NCI-H446 (cell line): Measurements from ENCODE around the gene CLPTM1.
"Not testable (repeated sequence)": the region's sequence is repeated elsewhere in the genome, so short reads cannot be mapped to it uniquely, and the experiment has no call there.

Experiments used
- DNase-seq, 2 experiments: peaks; one replicate each; lab custom pipeline; 2025; lab: John Stamatoyannopoulos, UW

CLPTM1 gene

GRCh38 chr19:44974857-44975256, 19.7 kb downstream of the CLPTM1 start:
- DNase-seq = no peak

- no peak for DNase-seq
These were observed 20.3 kb downstream of the CLPTM1 start for GRCh38 chr19:44975444-44975843.

DNA sequence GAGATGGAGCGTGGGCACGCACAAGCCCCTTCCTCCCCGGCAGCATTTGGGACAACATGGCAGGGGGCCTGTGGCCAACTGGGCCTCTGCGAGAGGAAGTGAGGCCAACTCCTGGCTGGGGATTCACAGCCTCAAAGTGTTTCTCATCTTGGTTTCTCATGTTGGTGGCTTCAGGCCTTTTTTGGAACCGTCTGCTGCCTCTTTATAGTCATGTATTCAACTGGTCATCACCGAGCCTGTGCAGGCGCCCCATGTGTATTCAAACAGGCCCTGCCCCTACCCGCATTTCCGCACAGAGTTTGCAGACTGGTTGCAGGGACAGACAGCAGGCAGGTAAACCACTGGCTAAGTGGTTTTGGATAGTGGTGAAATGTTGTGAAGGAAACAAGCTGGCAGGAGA, 28.8 kb downstream of the CLPTM1 start:
- DNase-seq = no peak

- DNase-seq = no peak
These were observed 30.3 kb downstream of the CLPTM1 start for GRCh38 chr19:44985445-44985844.

GRCh38 chr19:44986389-44986788, 31.2 kb downstream of the CLPTM1 start:
- no peak for DNase-seq

GRCh38 chr19:44987148-44987675, 32.0 kb downstream of the CLPTM1 start:
- no peak for DNase-seq

DNA sequence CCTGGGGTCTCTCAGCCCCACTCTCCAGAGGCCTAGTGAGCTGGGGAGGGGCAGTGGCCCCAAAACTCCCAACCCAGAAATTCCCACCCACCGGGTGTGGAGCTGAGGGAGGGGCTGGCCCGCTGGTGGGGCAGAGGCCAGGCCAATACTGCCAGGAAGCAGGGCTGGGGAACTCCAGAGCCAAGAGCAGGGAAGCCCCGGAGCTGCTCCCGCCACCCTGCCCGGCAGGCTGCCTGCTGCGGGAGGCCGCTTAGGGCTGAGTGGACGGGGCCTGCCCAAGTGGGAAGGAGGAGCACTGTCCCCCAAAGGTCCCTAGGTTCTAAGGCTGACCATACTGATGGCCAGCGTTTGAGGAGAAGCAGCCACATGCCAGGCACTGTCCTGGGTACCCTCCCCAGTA, 33.1 kb downstream of the CLPTM1 start:
- DNase-seq = no peak

GRCh38 chr19:44988896-44989556, 33.8 kb downstream of the CLPTM1 start:
- DNase-seq = peak; percentile 12 to 75

- DNase-seq = no peak
These were observed 35.3 kb downstream of the CLPTM1 start for GRCh38 chr19:44990459-44990858.

- DNase-seq = no peak
These were observed 35.8 kb downstream of the CLPTM1 start for GRCh38 chr19:44990966-44991365.

DNA sequence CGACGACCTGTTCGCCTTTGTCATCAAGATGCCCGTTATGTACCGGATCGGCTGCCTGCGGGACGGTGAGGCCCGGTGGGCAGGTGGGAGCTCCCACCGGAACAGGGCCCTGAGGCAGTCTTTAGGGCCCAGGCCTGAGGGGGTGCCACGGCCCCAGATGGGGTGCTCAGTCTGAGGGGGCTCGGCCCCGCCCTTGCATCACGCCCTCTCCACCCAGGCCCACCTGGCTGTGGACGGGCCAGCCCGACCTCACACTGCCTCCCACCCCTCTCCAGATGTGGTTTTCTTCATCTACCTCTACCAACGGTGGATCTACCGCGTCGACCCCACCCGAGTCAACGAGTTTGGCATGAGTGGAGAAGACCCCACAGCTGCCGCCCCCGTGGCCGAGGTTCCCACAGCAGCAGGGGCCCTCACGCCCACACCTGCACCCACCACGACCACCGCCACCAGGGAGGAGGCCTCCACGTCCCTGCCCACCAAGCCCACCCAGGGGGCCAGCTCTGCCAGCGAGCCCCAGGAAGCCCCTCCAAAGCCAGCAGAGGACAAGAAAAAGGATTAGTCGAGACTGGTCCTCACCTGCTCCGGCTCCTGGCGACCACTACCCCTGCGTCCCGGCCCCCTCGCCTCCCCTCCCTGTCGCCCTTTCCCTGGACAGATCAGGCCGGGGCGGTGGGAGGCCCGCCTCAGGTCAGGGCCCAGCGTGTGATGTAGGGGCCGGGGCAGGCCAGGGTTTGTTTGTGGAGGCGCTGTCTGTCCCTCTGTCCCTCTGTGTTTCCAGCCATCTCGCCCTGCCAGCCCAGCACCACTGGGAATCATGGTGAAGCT, 37.4 kb downstream of the CLPTM1 start:
- DNase-seq = no peak

GRCh38 chr19:44993526-44993925, 38.3 kb downstream of the CLPTM1 start:
- no peak for DNase-seq

DNA sequence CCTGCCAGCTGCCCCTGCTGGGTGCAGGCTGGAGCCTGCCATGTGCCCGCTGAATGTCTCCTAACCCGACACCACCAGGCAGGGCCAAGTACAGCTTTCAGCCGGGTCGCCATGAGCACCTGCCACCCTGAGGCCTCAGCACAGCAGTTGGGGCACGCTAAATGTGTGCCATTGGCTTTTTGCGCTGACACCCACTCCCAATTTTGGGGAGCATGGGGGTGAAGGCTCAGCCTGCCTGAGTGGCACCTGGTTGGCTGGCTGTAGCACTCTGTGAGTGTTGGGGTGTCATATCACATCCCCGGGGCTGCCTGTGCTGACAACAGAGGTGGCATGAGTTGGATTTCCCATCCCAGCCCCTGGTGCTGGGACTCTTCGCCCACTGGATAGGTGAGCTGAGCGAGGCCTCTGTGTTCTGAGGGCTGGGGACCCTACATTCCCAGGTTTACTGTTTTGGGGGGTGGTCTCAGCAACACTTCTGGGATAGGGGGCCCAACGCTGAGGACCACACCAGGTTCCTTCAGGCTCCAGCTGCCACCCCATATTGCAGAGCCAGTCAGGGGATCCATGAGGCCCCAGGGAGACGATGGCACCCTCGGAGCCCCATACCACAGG, 38.9 kb downstream of the CLPTM1 start:
- no peak for DNase-seq

GRCh38 chr19:44998025-44998424, 42.8 kb downstream of the CLPTM1 start:
- no peak for DNase-seq

DNA sequence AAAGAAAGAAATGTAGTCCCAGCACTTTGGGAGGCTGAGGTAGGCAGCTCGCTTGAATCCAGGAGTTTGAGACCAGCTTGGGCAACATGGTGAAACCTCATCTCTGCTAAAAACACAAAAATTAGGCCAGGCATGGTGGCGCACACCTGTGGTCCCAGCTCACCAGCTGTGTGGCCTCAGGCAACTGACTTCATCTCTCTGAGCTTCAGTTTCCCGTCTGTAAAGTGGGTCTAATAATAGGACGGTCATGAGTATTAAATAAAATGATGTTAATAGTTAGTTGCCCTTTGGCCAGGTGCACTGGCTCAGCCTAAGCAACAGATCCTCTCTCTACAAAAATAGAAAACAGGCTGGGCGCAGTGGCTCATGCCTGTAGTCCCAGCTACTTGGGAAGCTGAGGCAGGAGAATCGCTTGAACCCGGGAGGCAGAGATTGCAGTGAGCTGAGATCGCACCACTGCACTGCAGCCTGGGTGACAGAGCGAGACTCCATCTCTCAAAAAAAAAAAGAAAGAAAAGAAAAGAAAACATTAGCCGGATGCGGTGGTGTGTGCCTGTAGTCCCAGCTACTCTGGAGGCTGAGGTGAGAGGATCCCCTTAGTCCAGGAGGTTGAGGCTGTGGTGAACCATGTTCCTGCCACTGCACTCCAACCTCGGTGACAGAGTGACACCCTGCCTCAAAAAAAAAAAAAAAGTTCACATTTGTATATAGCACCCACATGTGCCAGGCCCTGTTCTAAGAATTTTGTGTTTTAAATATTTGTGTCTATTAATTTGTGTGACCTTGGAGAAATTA, 44.1 kb downstream of the CLPTM1 start:
- not testable (repeated sequence) for DNase-seq

DNA sequence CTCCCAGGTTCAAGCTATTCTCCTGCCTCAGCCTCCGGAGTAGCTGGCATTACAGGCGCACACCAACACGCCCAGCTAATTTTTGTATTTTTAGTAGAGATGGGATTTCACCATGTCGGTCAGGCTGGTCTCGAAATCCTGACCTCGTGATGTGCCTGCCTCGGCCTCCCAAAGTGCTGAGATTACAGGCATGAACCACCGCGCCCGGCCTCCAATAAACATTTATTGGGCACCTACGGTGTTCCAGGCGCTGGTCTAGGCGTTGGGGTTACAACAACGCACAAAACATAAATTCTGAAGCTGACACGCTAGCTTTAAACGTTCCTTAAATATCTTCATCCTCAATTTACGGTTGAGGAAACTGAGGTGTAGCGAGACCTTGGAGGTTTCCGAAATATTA, 45.5 kb downstream of the CLPTM1 start:
- DNase-seq = not testable (repeated sequence)

DNA sequence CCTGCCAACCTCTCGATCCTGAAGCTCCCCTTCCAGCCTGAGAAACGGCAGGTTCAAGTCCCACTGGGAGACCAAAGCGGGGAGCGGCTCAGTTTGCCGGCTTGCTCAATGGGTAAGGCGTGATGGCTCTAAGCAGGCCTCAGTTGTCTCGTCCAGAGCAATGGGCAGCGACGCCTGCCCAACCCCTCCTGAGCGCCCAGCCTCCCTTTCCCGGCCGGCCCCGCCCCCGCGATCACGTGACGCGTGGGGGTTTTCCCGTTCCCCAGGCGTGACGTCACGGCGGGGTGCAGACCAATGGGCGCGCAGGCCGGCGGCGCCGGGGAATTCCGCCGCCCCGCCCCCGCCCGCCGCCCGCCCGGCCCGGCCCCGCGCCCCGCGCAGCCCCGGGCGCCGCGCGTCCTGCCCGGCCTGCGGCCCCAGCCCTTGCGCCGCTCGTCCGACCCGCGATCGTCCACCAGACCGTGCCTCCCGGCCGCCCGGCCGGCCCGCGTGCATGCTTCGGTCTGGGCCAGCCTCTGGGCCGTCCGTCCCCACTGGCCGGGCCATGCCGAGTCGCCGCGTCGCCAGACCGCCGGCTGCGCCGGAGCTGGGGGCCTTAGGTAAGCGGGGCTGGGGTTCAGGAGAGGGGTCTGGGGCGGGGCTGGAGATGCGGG, 46.0 kb downstream of the CLPTM1 start, which contains the start of gene RELB:
Gene RELB, plus strand, starts transcription at position 378 of the 653 bp plus-strand sequence. Its CDS starts 116 bp downstream, at position 494.
- DNase-seq = peak; percentile 74 to 94

GRCh38 chr19:45003485-45003884, 48.3 kb downstream of the CLPTM1 start:
- no peak for DNase-seq

DNA sequence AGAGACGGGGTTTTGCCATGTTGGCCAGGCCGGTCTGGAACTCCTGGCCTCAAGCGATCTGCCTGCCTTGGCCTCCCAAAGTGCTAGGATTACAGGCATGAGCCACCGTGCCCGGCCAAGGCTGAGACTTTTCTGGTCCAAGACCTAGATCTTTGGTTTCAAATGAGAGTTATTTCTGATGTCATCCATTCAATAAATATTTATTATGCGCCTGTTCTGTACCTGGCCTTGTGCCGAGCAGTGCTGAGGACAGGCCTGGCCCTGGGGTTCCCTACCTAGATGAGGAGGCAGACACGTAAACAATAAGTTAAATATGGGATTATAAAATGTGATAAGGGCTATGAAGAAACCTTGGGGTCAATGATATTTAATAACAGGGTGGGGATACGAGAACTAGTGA, 50.6 kb downstream of the CLPTM1 start:
- no peak for DNase-seq

DNA sequence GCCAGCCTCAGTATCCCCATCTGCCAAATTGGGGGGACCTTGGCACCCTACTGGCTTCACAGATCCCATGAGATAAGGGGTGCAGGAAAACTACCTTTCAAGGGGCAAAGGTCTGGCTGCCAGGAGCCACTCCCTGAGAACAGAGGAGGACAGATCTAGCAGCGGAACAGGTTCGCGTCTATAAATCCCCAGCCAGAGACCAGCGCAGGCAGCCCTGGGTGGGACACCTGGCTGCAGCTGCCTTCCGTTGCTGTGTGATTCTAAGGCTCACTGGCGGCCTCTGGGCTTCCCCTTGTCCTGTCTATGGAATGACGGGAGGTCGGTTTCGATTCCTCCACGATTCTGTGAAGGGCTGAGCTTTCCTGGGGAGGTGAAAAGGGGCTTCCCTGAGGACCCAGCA, 53.4 kb downstream of the CLPTM1 start:
- no peak for DNase-seq

- DNase-seq = no peak
These were observed 54.6 kb downstream of the CLPTM1 start for GRCh38 chr19:45009625-45010255.
